Measurements from ENCODE around the gene ARHGEF7. TPM values are rescaled to one million over a fixed set of nuclear protein-coding genes. Genes with fewer than 3 reads are reported as not detected.

Gene ARHGEF7
- polyA plus RNA-seq, 1 donor (not counting 4 experiments of a cell fraction or from before 2014, with no cell fraction given) = 25.2 TPM

GRCh38 chr13:111337741-111338140, 222.6 kb downstream of the ARHGEF7 start:
- no peak for FAIRE-seq
- Histone ChIP-seq H2AFZ (ENCODE audit: control insufficient read depth, low read length) (no peak overlapping the region), H3K4me2 (ENCODE audit: control insufficient read depth, extremely low read depth, insufficient read depth, low read depth, low read length) (no peak overlapping the region), H3K27ac (ENCODE audit: control insufficient read depth, insufficient read depth, low read length) (no peak overlapping the region), H3K4me1 (ENCODE audit: control insufficient read depth, extremely low read depth, insufficient read depth, low read length) (no peaks in the 10 kb centered on the region), H3K9ac (ENCODE audit: control insufficient read depth, extremely low read depth, insufficient read depth, low read length) (no peak overlapping the region), H3K36me3 (ENCODE audit: control insufficient read depth in 2 of 2, extremely low read depth in 1 of 2, insufficient read depth in 2 of 2, low read length in 2 of 2) (no peaks in the 10 kb centered on the region), H3K9me3 (ENCODE audit: control insufficient read depth, low read depth, low read length) (peaks cover 3% of the 10 kb centered on the region), H4K20me1 (ENCODE audit: control insufficient read depth, extremely low read depth, insufficient read depth, low read length) (no peaks in the 10 kb centered on the region), H3K79me2 (ENCODE audit: control insufficient read depth, insufficient read depth, low read length) (no peaks in the 10 kb centered on the region), H3K9me1 (ENCODE audit: control insufficient read depth, extremely low read depth, insufficient read depth, low read length) (no peaks in the 10 kb centered on the region), H3K27me3 (ENCODE audit: control insufficient read depth, extremely low read depth, insufficient read depth, low read length) (no peaks in the 10 kb centered on the region), H3K4me3 (ENCODE audit: control insufficient read depth in 2 of 3, extremely low read depth in 1 of 3, insufficient read depth in 2 of 3, low read depth in 1 of 3, low read length in 3 of 3) (no peak overlapping the region)
- dilution Hi-C loops (cut with MboI; ENCODE audit: extremely low pct_ligation_motif_present, low sequenced_read_pairs) = no loop called here
- TF ChIP-seq EZH2 (IDR thresholded peaks at IDR 0.05; ENCODE audit: low read length) = no peak
- TF ChIP-seq CTCF (optimal IDR thresholded peaks at IDR 0.05 in 1 of 3, IDR thresholded peaks at IDR 0.05 in 1 of 3, conservative IDR thresholded peaks at IDR 0.05 in 1 of 3; ENCODE audit: extremely low read depth in 1 of 3, insufficient read depth in 2 of 3, low read length in 3 of 3) = no peak
- DNase-seq (ENCODE audit: low read depth, low spot score) = no peak

- Histone ChIP-seq H3K27ac (ENCODE audit: control insufficient read depth, insufficient read depth, low read length) (no peak overlapping the region), H2AFZ (ENCODE audit: control insufficient read depth, low read length) (no peak overlapping the region), H3K79me2 (ENCODE audit: control insufficient read depth, insufficient read depth, low read length) (no peaks in the 10 kb centered on the region), H3K4me2 (ENCODE audit: control insufficient read depth, extremely low read depth, insufficient read depth, low read depth, low read length) (no peak overlapping the region), H3K27me3 (ENCODE audit: control insufficient read depth, extremely low read depth, insufficient read depth, low read length) (no peaks in the 10 kb centered on the region), H3K4me1 (ENCODE audit: control insufficient read depth, extremely low read depth, insufficient read depth, low read length) (no peaks in the 10 kb centered on the region), H3K4me3 (ENCODE audit: control insufficient read depth in 2 of 3, extremely low read depth in 1 of 3, insufficient read depth in 2 of 3, low read depth in 1 of 3, low read length in 3 of 3) (no peak overlapping the region), H3K9me3 (ENCODE audit: control insufficient read depth, low read depth, low read length) (peaks cover 3% of the 10 kb centered on the region), H4K20me1 (ENCODE audit: control insufficient read depth, extremely low read depth, insufficient read depth, low read length) (no peaks in the 10 kb centered on the region), H3K36me3 (ENCODE audit: control insufficient read depth in 2 of 2, extremely low read depth in 1 of 2, insufficient read depth in 2 of 2, low read length in 2 of 2) (no peaks in the 10 kb centered on the region), H3K9me1 (ENCODE audit: control insufficient read depth, extremely low read depth, insufficient read depth, low read length) (no peaks in the 10 kb centered on the region), H3K9ac (ENCODE audit: control insufficient read depth, extremely low read depth, insufficient read depth, low read length) (no peak overlapping the region)
- TF ChIP-seq CTCF (optimal IDR thresholded peaks at IDR 0.05 in 1 of 3, IDR thresholded peaks at IDR 0.05 in 1 of 3, conservative IDR thresholded peaks at IDR 0.05 in 1 of 3; ENCODE audit: extremely low read depth in 1 of 3, insufficient read depth in 2 of 3, low read length in 3 of 3) (no peak), EZH2 (IDR thresholded peaks at IDR 0.05; ENCODE audit: low read length) (no peak)
- dilution Hi-C loops (cut with MboI; ENCODE audit: extremely low pct_ligation_motif_present, low sequenced_read_pairs) = no loop called here
- DNase-seq (ENCODE audit: low read depth, low spot score) (no peak), FAIRE-seq (no peak)
Observed at GRCh38 chr13:111338841-111339240, 223.7 kb downstream of the ARHGEF7 start.
